WTC11 (cell line): ENCODE data around the gene ACCSL. TPM values are rescaled to one million over a fixed set of nuclear protein-coding genes. Genes with fewer than 3 reads are reported as not detected.

ENCODE experiments used
- ATAC-seq: fragments of 200-7000 bp; cut with Tn5 transposase; 2 replicates; pipeline ENCODE4 v1.10.0; 2021; ENCODE audit warnings: mild to moderate bottlenecking, moderate library complexity
- CTCF ChIA-PET: fragments of 300-600 bp; sonication (Branson Sonifier 250); formaldehyde crosslinking; loops from one replicate; lab custom pipeline; 2021; ENCODE audit warnings: antibody characterized with exemption; lab: Charles Lee
- POLR2A ChIA-PET: fragments of 350-600 bp; sonication (Branson Sonifier 250); formaldehyde crosslinking; loops from one replicate; lab custom pipeline; 2021; ENCODE audit warnings: antibody characterized with exemption; lab: Charles Lee
- DNase-seq: peaks from one replicate; pipeline ENCODE4 v3.0.0; 2021; ENCODE audit warnings: low spot score
- H3K27ac Mint-ChIP-seq: 2 replicates; pipeline ENCODE4 v1.8.0; 2021; ENCODE audit warnings: mixed read lengths
- H3K27me3 Mint-ChIP-seq: 2 replicates; pipeline ENCODE4 v1.8.0; 2021; ENCODE audit warnings: low read depth, mild to moderate bottlenecking, moderate library complexity, mixed read lengths
- H3K36me3 Mint-ChIP-seq: 2 replicates; pipeline ENCODE4 v1.8.0; 2021; ENCODE audit warnings: mixed read lengths
- H3K4me1 Mint-ChIP-seq: 2 replicates; pipeline ENCODE4 v1.8.0; 2022; ENCODE audit warnings: mixed read lengths
- H3K4me3 Mint-ChIP-seq: 2 replicates; pipeline ENCODE4 v1.8.0; 2021; ENCODE audit warnings: mild to moderate bottlenecking, moderate library complexity, mixed read lengths
- H3K9me3 Mint-ChIP-seq: 2 replicates; pipeline ENCODE4 v1.8.0; 2021; ENCODE audit warnings: mixed read lengths
- CBFB ChIP-seq: sonication (generic); formaldehyde crosslinking; IDR thresholded peaks from 2 replicates; pipeline ENCODE4 v1.8.1; 2022; ENCODE audit warnings: mild to moderate bottlenecking, low read depth, missing genetic modification reagents
- CDX4 ChIP-seq: fragments of 250-450 bp; sonication (Bioruptor Pico); IDR thresholded peaks from 2 replicates; pipeline ENCODE4 v1.9.0; 2021; ENCODE audit warnings: moderate library complexity, mild to moderate bottlenecking, inconsistent platforms, borderline replicate concordance
- E2F1 ChIP-seq: sonication (generic); formaldehyde crosslinking; IDR thresholded peaks from 2 replicates; pipeline ENCODE4 v1.8.0; 2022; ENCODE audit warnings: mild to moderate bottlenecking, missing genetic modification reagents
- ERG ChIP-seq: fragments of 250-450 bp; sonication (Bioruptor Pico); IDR thresholded peaks from 2 replicates; pipeline ENCODE4 v1.8.0; 2021; ENCODE audit warnings: mild to moderate bottlenecking
- ESRRA ChIP-seq: sonication (generic); formaldehyde crosslinking; IDR thresholded peaks from 2 replicates; pipeline ENCODE4 v1.8.1; 2022; ENCODE audit warnings: mild to moderate bottlenecking, missing genetic modification reagents, borderline replicate concordance
- FOXJ3 ChIP-seq: sonication (generic); formaldehyde crosslinking; IDR thresholded peaks from 2 replicates; pipeline ENCODE4 v1.9.0; 2021; ENCODE audit warnings: missing genetic modification reagents, mild to moderate bottlenecking, borderline replicate concordance
- FOXK1 ChIP-seq: sonication (generic); formaldehyde crosslinking; IDR thresholded peaks from 2 replicates; pipeline ENCODE4 v1.8.0; 2022; ENCODE audit warnings: mild to moderate bottlenecking, moderate library complexity, missing genetic modification reagents
- JAZF1 ChIP-seq: fragments of 250-450 bp; sonication (Bioruptor Pico); IDR thresholded peaks from 2 replicates; pipeline ENCODE4 v1.9.0; 2021; ENCODE audit warnings: moderate library complexity, mild to moderate bottlenecking, inconsistent platforms
- KAT7 ChIP-seq: sonication (generic); formaldehyde crosslinking; IDR thresholded peaks from 2 replicates; pipeline ENCODE4 v1.8.1; 2023; ENCODE audit warnings: missing genetic modification reagents, mild to moderate bottlenecking, borderline replicate concordance
- MXD4 ChIP-seq: fragments of 250-450 bp; sonication (Bioruptor Pico); IDR thresholded peaks from 2 replicates; pipeline ENCODE4 v1.8.0; 2021; ENCODE audit warnings: mild to moderate bottlenecking, moderate library complexity, borderline replicate concordance
- NFATC4 ChIP-seq: fragments of 250-450 bp; sonication (Bioruptor Pico); IDR thresholded peaks from 2 replicates; pipeline ENCODE4 v1.9.0; 2021; ENCODE audit warnings: mild to moderate bottlenecking
- NFE2L1 ChIP-seq: sonication (generic); formaldehyde crosslinking; IDR thresholded peaks from 2 replicates; pipeline ENCODE4 v1.8.1; 2023; ENCODE audit warnings: missing genetic modification reagents
- NFYB ChIP-seq: sonication (generic); formaldehyde crosslinking; conservative IDR thresholded peaks from 2 replicates; pipeline ENCODE4 v1.8.0; 2022; ENCODE audit warnings: low read depth, missing genetic modification reagents
- RORB ChIP-seq: fragments of 250-450 bp; sonication (Bioruptor Pico); IDR thresholded peaks from 2 replicates; pipeline ENCODE4 v1.9.0; 2021; ENCODE audit warnings: mild to moderate bottlenecking
- SOX15 ChIP-seq: fragments of 250-450 bp; sonication (Bioruptor Pico); IDR thresholded peaks from 2 replicates; pipeline ENCODE4 v1.9.0; 2021; ENCODE audit warnings: mild to moderate bottlenecking
- TCF7 ChIP-seq: sonication (generic); formaldehyde crosslinking; IDR thresholded peaks from 2 replicates; pipeline ENCODE4 v1.8.0; 2022; ENCODE audit warnings: mild to moderate bottlenecking, low read depth, missing genetic modification reagents, moderate library complexity
- TEAD4 ChIP-seq: sonication (generic); formaldehyde crosslinking; IDR thresholded peaks from 2 replicates; pipeline ENCODE4 v1.8.0; 2022; ENCODE audit warnings: mild to moderate bottlenecking, missing genetic modification reagents
- TP53 ChIP-seq: sonication (generic); formaldehyde crosslinking; IDR thresholded peaks from 2 replicates; pipeline ENCODE4 v1.8.1; 2023; ENCODE audit warnings: mild to moderate bottlenecking, missing genetic modification reagents
- ZNF138 ChIP-seq: sonication (generic); formaldehyde crosslinking; conservative IDR thresholded peaks from 2 replicates; pipeline ENCODE4 v1.8.1; 2022; ENCODE audit warnings: mild to moderate bottlenecking, moderate library complexity, missing genetic modification reagents
- ZNF219 ChIP-seq: sonication (generic); formaldehyde crosslinking; IDR thresholded peaks from 2 replicates; pipeline ENCODE4 v1.8.0; 2023; ENCODE audit warnings: missing genetic modification reagents, mild to moderate bottlenecking, borderline replicate concordance
- ZNF232 ChIP-seq: sonication (generic); formaldehyde crosslinking; IDR thresholded peaks from 2 replicates; pipeline ENCODE4 v1.8.0; 2022; ENCODE audit warnings: mild to moderate bottlenecking, missing genetic modification reagents
- ZNF416 ChIP-seq: fragments of 250-450 bp; sonication (Bioruptor Pico); IDR thresholded peaks from 2 replicates; pipeline ENCODE4 v1.9.0; 2021; ENCODE audit warnings: mild to moderate bottlenecking, inconsistent platforms
- total RNA-seq: library from RNA; stranded (reverse); gene quantifications from 3 replicates; pipeline ENCODE4 v1.2.3, GENCODE V29; 2021
- TF ChIP-seq, protein P1 (sequence below): fragments of 250-450 bp; sonication (Bioruptor Pico); IDR thresholded peaks from 2 replicates; pipeline ENCODE4 v1.9.0; 2021; ENCODE audit warnings: mild to moderate bottlenecking

The ACCSL gene
- total RNA-seq, 1 experiment from 2014 or later, result not detected

- DNase-seq (no peak), ATAC-seq (no peak)
- H3K4me1 Mint-ChIP-seq, result peaks cover 14% of the 10 kb centered on the region
- ChIA-PET POLR2A (no interaction called here), CTCF (no interaction called here)
- H3K9me3 Mint-ChIP-seq, result no peaks in the 10 kb centered on the region
- H3K27me3 Mint-ChIP-seq, result no peaks in the 10 kb centered on the region
- no peak overlapping the region for H3K27ac Mint-ChIP-seq
- H3K4me3 Mint-ChIP-seq, result no peak overlapping the region
- no peaks in the 10 kb centered on the region for H3K36me3 Mint-ChIP-seq
- no peak for TF ChIP-seq ZNF138
- no peak for TF ChIP-seq TEAD4
- TF ChIP-seq ZNF232 (CRISPR knock-in tag), result no peak
- TF ChIP-seq NFE2L1 (CRISPR knock-in tag), result no peak
- TF ChIP-seq ERG, result no peak
- TF ChIP-seq, all 79 proteins: peak for 0
Observed at GRCh38 chr11:44007481-44008087, 40.2 kb upstream of the ACCSL start.

- H3K36me3 Mint-ChIP-seq, result no peaks in the 10 kb centered on the region
- no peak overlapping the region for H3K4me3 Mint-ChIP-seq
- no peaks in the 10 kb centered on the region for H3K27me3 Mint-ChIP-seq
- POLR2A ChIA-PET, result no interaction called here
- no peak overlapping the region for H3K27ac Mint-ChIP-seq
- DNase-seq, result no peak
- no peak for ATAC-seq
- H3K9me3 Mint-ChIP-seq, result no peaks in the 10 kb centered on the region
- H3K4me1 Mint-ChIP-seq, result peaks cover 14% of the 10 kb centered on the region
- TF ChIP-seq NFATC4 (CRISPR knock-in tag) (no peak), SOX15 (no peak), TP53 (no peak), MXD4 (CRISPR knock-in tag) (no peak)
- TF ChIP-seq, all 79 proteins: peak for 0
- CTCF ChIA-PET, result no interaction called here
Observed at GRCh38 chr11:44008088-44008501, 39.7 kb upstream of the ACCSL start.

DNA sequence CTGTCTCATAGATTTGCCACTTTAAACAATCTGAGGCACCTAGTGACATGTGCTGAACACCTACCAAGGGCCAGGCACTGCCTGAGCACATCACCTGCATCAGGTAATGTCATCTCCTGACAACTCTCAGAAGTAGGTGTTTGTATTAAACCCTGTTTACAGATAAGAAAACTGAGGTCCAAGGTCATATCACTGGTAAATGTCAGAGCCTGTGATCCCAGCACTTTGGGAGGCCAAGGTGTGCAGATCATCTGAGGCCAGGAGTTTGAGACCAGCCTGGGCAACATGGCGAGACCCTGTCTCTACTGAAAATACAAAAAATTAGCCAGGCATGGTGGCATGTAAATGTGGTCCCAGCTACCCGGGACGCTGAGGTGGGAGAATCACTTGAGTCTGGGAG is 39.1 kb upstream of the ACCSL start:
- H3K27me3 Mint-ChIP-seq, result no peaks in the 10 kb centered on the region
- CTCF ChIA-PET, result interaction anchor here (0.7 kb wide), 1 partner anchor 119 kb away, joined by 3 read pairs; no protein-coding TSS in a partner anchor
- no peaks in the 10 kb centered on the region for H3K9me3 Mint-ChIP-seq
- POLR2A ChIA-PET, result no interaction called here
- DNase-seq (no peak), ATAC-seq (no peak)
- peaks cover 14% of the 10 kb centered on the region for H3K4me1 Mint-ChIP-seq
- H3K4me3 Mint-ChIP-seq, result no peak overlapping the region
- no peak overlapping the region for H3K27ac Mint-ChIP-seq
- H3K36me3 Mint-ChIP-seq, result no peaks in the 10 kb centered on the region
- no peak for TF ChIP-seq JAZF1
- TF ChIP-seq SOX15, result no peak
- no peak for TF ChIP-seq FOXJ3 (CRISPR knock-in tag)
- no peak for TF ChIP-seq ZNF219 (CRISPR knock-in tag)
- no peak for TF ChIP-seq E2F1 (CRISPR knock-in tag)
- TF ChIP-seq KAT7 (CRISPR knock-in tag), result no peak
- TF ChIP-seq ZNF416 (CRISPR knock-in tag), result no peak
- TF ChIP-seq TEAD4, result no peak
- no peak for TF ChIP-seq CDX4 (CRISPR knock-in tag)
- TF ChIP-seq CBFB (CRISPR knock-in tag), result no peak
- no peak for TF ChIP-seq FOXK1 (CRISPR knock-in tag)
- no peak for TF ChIP-seq ESRRA (CRISPR knock-in tag)
- no peak for TF ChIP-seq ERG
- TF ChIP-seq TCF7 (CRISPR knock-in tag), result no peak
- TF ChIP-seq, protein P1, sequence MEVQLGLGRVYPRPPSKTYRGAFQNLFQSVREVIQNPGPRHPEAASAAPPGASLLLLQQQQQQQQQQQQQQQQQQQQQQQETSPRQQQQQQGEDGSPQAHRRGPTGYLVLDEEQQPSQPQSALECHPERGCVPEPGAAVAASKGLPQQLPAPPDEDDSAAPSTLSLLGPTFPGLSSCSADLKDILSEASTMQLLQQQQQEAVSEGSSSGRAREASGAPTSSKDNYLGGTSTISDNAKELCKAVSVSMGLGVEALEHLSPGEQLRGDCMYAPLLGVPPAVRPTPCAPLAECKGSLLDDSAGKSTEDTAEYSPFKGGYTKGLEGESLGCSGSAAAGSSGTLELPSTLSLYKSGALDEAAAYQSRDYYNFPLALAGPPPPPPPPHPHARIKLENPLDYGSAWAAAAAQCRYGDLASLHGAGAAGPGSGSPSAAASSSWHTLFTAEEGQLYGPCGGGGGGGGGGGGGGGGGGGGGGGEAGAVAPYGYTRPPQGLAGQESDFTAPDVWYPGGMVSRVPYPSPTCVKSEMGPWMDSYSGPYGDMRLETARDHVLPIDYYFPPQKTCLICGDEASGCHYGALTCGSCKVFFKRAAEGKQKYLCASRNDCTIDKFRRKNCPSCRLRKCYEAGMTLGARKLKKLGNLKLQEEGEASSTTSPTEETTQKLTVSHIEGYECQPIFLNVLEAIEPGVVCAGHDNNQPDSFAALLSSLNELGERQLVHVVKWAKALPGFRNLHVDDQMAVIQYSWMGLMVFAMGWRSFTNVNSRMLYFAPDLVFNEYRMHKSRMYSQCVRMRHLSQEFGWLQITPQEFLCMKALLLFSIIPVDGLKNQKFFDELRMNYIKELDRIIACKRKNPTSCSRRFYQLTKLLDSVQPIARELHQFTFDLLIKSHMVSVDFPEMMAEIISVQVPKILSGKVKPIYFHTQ (CRISPR knock-in tag), result no peak
- no peak for TF ChIP-seq NFYB (CRISPR knock-in tag)
- no peak for TF ChIP-seq RORB (CRISPR knock-in tag)
- no peak for TF ChIP-seq NFE2L1 (CRISPR knock-in tag)
